NCI-H774 (cell line): ENCODE results near the gene RAPH1.
"Not testable (repeated sequence)": the region's sequence is repeated elsewhere in the genome, so short reads cannot be mapped to it uniquely, and the experiment has no call there.

ENCODE experiments used
- DNase-seq: peaks from one replicate; lab custom pipeline; 2025; lab: John Stamatoyannopoulos, UW

Gene RAPH1

GRCh38 chr2:203548887-203549286 lies 13.8 kb upstream of the RAPH1 start:
- DNase-seq, result no peak

GRCh38 chr2:203547356-203547755 lies 12.3 kb upstream of the RAPH1 start:
- DNase-seq, result no peak

- no peak for DNase-seq
These were observed 9.3 kb upstream of the RAPH1 start for GRCh38 chr2:203544402-203544801.

- peak; percentile 16 for DNase-seq
These were observed 8.8 kb upstream of the RAPH1 start for GRCh38 chr2:203543898-203544328.

- not testable (repeated sequence) for DNase-seq
These were observed 5.5 kb upstream of the RAPH1 start for GRCh38 chr2:203540598-203540997.

GRCh38 chr2:203538237-203538636 lies 3.1 kb upstream of the RAPH1 start:
- not testable (repeated sequence) for DNase-seq

- DNase-seq, result not testable (repeated sequence)
These were observed 1.5 kb upstream of the RAPH1 start for GRCh38 chr2:203536586-203536951.

- no peak for DNase-seq
These were observed 884 bp upstream of the RAPH1 start for GRCh38 chr2:203535784-203536585.

- DNase-seq, result peak; percentile 8
These were observed 452 bp downstream of the RAPH1 start for GRCh38 chr2:203534621-203535077.

GRCh38 chr2:203533676-203534591 lies 1.2 kb downstream of the RAPH1 start:
- no peak for DNase-seq

- no peak for DNase-seq
These were observed 2.0 kb downstream of the RAPH1 start for GRCh38 chr2:203532957-203533658.

GRCh38 chr2:203527719-203528118 lies 7.4 kb downstream of the RAPH1 start:
- no peak for DNase-seq

GRCh38 chr2:203513268-203513667 lies 21.8 kb downstream of the RAPH1 start:
- not testable (repeated sequence) for DNase-seq

- DNase-seq, result no peak
These were observed 24.2 kb downstream of the RAPH1 start for GRCh38 chr2:203510941-203511305.

- DNase-seq, result no peak
These were observed 24.7 kb downstream of the RAPH1 start for GRCh38 chr2:203510256-203510940.

- DNase-seq, result not testable (repeated sequence)
These were observed 31.6 kb downstream of the RAPH1 start for GRCh38 chr2:203503460-203503859.

- DNase-seq, result no peak
These were observed 33.2 kb downstream of the RAPH1 start for GRCh38 chr2:203501873-203502272.

- no peak for DNase-seq
These were observed 34.1 kb downstream of the RAPH1 start for GRCh38 chr2:203500951-203501350.

GRCh38 chr2:203500297-203500696 lies 34.8 kb downstream of the RAPH1 start:
- DNase-seq, result no peak

- DNase-seq, result no peak
These were observed 36.9 kb downstream of the RAPH1 start for GRCh38 chr2:203498161-203498560.

- no peak for DNase-seq
These were observed 42.1 kb downstream of the RAPH1 start for GRCh38 chr2:203492965-203493364.

GRCh38 chr2:203490391-203490790 lies 44.7 kb downstream of the RAPH1 start:
- DNase-seq, result no peak
